HUES6 (cell line): ENCODE results near the gene GAREM1.
"Not testable (repeated sequence)": the region's sequence is repeated elsewhere in the genome, so short reads cannot be mapped to it uniquely, and the experiment has no call there.

ENCODE experiments used
- H3K27ac ChIP-seq: 2 replicates; pipeline ENCODE4 v1.7.0; 2013; ENCODE audit warnings: low read depth, mild to moderate bottlenecking, low read length, inconsistent platforms
- H3K27me3 ChIP-seq: 2 replicates; pipeline ENCODE4 v1.6.1; 2013; ENCODE audit warnings: low read length; ENCODE audit not compliant: control insufficient read depth, insufficient read depth
- H3K36me3 ChIP-seq: 2 replicates; pipeline ENCODE4 v1.6.1; 2013; ENCODE audit warnings: low read length; ENCODE audit not compliant: control insufficient read depth, insufficient read depth
- H3K4me1 ChIP-seq: 2 replicates; pipeline ENCODE4 v1.6.1; 2013; ENCODE audit warnings: low read length; ENCODE audit not compliant: control insufficient read depth, insufficient read depth
- H3K4me3 ChIP-seq: 2 replicates; pipeline ENCODE4 v1.5.1; 2013; ENCODE audit warnings: low read depth, low read length
- H3K9ac ChIP-seq: one replicate; pipeline ENCODE4 v1.6.1; 2013; ENCODE audit warnings: mild to moderate bottlenecking, low read length
- H3K9me3 ChIP-seq: 2 replicates; pipeline ENCODE4 v1.6.1; 2013; ENCODE audit warnings: low read depth, low read length; ENCODE audit not compliant: control insufficient read depth, insufficient read depth

Gene GAREM1

DNA sequence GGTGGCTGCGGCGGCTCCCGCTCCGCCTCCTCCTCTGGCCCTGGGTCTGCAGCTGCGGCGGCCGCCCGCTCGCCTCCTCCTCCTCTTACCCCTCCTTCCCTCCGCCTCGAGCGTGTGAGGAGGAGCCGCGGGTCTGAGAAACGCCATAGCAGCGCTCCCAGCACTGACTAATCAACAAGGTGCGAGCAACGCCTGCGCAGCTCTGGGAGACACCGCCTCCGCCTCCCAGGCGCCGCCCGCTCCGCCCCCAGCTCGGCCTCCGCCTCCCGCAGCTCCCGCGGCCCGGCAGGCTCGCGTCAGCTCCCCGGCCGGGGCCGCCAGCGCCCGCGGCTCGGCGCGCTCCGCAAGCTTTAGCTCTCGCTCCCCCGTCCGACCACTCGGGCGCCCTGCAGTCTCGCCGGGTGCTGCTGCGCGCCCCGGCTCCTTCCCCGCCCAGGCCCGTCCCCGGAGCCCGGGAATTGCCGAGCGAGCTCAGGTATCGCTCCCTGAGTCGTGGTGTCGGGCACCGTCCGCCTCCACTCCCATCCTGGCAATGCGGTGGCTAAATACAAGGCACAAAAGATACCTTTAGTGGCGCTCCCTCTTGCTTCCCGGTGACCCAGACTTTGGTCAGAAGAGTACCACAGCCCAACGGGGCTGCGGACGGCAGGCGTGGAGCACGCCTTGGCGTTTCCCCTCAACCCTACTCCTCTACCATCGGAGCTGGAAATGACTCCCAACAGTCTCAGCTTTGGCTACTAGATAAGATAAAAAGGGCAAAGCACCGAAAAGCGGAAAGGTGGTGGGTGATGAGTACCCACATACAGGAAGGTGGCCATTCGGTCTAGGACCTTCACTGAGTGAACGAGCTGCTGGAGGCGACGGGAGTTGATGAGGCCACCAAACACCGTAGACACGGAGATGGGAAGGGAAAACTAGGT, at the start of gene GAREM1:
TSS of gene GAREM1 (minus strand) at position 169 of the 920 bp plus-strand sequence. CDS start 454 bp downstream, outside the sequence.
- H3K27me3 ChIP-seq, result peaks cover 30% of the 10 kb centered on the region
- H3K4me3 ChIP-seq, result peak within 1 kb of the TSS; percentile 87
- no peaks in the 10 kb centered on the region for H3K9me3 ChIP-seq
- no peaks in the 10 kb centered on the region for H3K36me3 ChIP-seq
- H3K9ac ChIP-seq, result peak within 1 kb of the TSS; percentile 75
- H3K27ac ChIP-seq, result no peak within 1 kb of the TSS
- peaks cover 12% of the 10 kb centered on the region for H3K4me1 ChIP-seq

DNA sequence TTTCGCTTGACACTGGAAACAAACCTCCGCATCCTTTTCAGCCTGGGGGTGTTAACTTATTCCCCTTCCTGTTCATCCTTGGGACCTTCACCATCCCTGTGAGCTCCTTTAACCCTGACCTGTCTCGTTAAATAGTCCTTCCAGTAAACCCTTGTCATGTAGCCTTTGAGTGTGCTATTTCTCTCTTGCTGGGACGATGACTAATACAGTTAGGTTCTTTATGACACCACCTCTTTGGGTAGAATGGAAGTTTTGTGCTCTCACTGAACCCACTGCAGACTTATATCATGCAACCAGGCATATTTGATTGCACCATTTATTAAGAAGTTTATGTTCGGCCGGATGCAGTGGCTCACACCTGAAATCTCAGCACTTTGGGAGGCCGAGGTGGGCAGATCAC, 40.5 kb upstream of the GAREM1 start:
- H3K27ac ChIP-seq, result no peak overlapping the region
- no peak overlapping the region for H3K4me3 ChIP-seq
- H3K27me3 ChIP-seq, result no peaks in the 10 kb centered on the region
- H3K9ac ChIP-seq, result no peak overlapping the region
- peaks cover 4% of the 10 kb centered on the region; the same call in 1 of the 2 replicates for H3K9me3 ChIP-seq
- H3K4me1 ChIP-seq, result no peaks in the 10 kb centered on the region
- H3K36me3 ChIP-seq, result no peaks in the 10 kb centered on the region

DNA sequence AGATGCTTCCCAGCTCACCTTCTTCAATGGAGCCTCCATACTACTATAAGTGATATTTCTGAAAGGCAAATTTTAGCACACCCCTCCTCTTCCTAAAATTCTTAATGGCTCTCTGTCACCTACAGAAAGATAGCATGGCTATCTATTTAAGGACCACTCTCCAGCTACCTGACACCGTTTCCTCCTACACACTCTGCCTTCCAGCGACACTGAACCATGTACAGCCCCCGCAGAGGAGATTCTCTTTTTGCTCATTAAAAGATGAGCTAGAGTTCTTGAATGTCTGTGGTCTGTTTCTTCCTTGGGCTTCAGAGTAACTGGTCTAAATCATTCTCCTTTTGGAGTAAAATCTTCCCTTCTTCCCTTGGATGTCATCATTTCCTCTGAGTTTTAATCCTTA, 38.4 kb upstream of the GAREM1 start:
- no peak overlapping the region for H3K4me3 ChIP-seq
- H3K27me3 ChIP-seq, result no peaks in the 10 kb centered on the region
- H3K36me3 ChIP-seq, result no peaks in the 10 kb centered on the region
- H3K27ac ChIP-seq, result no peak overlapping the region
- 0 out of 2 replicates have a peak, but pooled peaks cover 4% of the 10 kb centered on the region for H3K9me3 ChIP-seq
- H3K4me1 ChIP-seq, result no peaks in the 10 kb centered on the region
- H3K9ac ChIP-seq, result no peak overlapping the region

DNA sequence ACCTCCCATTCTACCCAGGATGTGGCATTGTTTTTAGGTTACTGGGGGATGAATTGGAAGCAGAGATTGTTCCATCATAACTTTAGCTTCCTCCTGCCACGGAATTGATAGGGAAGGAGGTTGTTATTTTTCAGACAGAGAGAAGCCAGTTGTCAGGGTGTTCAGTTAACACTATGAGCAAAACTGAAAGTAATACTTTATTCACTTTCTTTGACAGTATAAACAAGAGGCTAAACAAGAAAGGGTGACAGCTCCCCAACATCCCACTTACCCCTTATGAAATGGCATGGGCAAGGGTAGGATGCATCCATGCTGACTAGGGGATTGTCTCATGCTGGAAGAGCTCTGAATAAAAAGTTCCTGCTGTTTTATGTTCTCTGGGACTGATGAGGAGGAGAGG, 36.4 kb upstream of the GAREM1 start:
- H3K4me1 ChIP-seq, result no peaks in the 10 kb centered on the region
- H3K4me3 ChIP-seq, result no peak overlapping the region
- H3K27ac ChIP-seq, result no peak overlapping the region
- 0 out of 2 replicates have a peak, but pooled peaks cover 2% of the 10 kb centered on the region for H3K9me3 ChIP-seq
- H3K9ac ChIP-seq, result no peak overlapping the region
- no peaks in the 10 kb centered on the region for H3K27me3 ChIP-seq
- H3K36me3 ChIP-seq, result no peaks in the 10 kb centered on the region

DNA sequence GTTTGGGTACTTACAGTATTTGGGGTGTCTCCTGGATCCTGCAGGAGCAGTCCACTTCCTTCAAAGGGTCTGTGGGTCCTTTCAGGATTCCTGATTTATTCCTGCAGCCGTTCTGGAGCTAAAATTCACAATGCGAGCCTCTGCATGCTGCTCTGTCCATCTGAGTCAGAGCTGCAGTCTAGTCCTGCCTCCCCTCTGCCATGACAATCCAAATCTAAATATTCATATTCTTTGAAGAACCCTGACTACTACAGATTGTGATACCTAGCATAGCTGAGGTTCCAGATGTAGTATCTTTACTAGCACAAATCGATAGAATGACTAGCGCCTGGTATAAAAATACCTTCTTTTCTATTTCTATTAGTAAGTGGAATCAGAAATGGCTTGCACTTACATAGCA, 31.3 kb upstream of the GAREM1 start:
- no peaks in the 10 kb centered on the region for H3K36me3 ChIP-seq
- no peak overlapping the region for H3K4me3 ChIP-seq
- H3K9me3 ChIP-seq, result no peaks in the 10 kb centered on the region
- H3K27ac ChIP-seq, result no peak overlapping the region
- no peaks in the 10 kb centered on the region for H3K27me3 ChIP-seq
- H3K9ac ChIP-seq, result no peak overlapping the region
- H3K4me1 ChIP-seq, result peaks cover 4% of the 10 kb centered on the region; the same call in 1 of the 2 replicates

DNA sequence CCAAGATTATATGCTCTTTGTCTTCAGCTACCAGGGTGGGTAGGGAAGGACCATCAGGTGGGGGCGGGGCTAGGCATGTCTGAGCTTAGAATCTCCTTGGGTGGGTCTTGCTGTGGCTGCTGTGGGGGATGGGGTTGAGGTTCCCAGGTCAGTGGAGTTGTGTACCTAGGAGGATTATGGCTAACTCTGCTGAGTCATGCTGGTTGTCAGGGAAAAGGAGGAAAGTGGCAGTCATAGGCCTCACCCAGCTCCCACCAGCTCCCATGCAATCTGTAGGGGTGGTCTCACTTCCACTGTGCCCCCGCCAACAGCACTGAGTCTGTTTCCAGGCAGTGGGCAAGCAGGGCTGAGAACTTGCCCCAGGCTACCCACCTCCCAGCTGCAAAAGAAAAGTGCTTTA, 30.6 kb upstream of the GAREM1 start:
- not testable (repeated sequence) for H3K27me3 ChIP-seq, H3K9ac ChIP-seq, H3K4me1 ChIP-seq, H3K27ac ChIP-seq, H3K4me3 ChIP-seq, H3K36me3 ChIP-seq, H3K9me3 ChIP-seq

DNA sequence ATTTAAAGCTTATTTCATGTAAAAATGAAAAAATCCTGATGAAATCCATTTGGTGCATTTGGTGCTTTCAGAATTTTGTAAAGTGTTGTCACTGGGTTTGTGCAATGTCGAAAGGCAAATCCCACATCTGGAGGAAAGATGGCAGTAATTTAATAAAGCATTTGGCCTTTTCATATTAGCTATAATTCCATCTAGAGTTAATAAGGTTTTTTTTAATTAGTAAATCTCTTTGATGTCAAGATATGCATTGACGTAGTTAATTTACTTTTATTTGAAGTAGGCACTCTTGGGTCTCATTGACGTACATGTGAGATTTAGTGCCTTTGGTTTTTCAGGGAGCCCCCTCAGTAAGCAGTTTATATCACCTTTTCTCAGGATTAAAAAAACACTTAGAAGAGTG, 12.3 kb upstream of the GAREM1 start:
- no peaks in the 10 kb centered on the region for H3K9me3 ChIP-seq
- no peak overlapping the region for H3K4me3 ChIP-seq
- no peaks in the 10 kb centered on the region for H3K27me3 ChIP-seq
- no peaks in the 10 kb centered on the region for H3K36me3 ChIP-seq
- H3K4me1 ChIP-seq, result peaks cover 4% of the 10 kb centered on the region; the same call in 1 of the 2 replicates
- H3K9ac ChIP-seq, result no peak overlapping the region
- H3K27ac ChIP-seq, result no peak overlapping the region

DNA sequence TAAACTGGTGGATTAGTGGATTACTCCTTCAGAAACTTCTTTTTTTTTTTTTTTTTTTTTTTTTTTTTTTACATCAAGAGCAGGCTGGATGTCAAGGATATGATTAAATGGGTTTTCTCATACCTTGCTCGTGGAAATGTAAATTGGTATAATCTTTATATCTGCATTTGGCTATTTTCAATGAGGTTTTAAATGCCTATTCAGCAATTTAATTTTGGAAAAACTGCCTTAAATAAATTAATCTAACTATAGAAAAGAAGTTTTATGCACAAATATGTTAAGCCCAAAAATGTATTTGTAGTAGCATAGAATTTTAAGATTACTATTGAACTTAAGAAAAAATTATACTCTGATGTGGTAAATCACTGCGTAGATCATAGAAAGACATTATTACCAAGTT, 11.4 kb upstream of the GAREM1 start:
- Histone ChIP-seq H3K9ac (no peak overlapping the region), H3K27ac (no peak overlapping the region), H3K27me3 (no peaks in the 10 kb centered on the region), H3K4me3 (no peak overlapping the region), H3K9me3 (no peaks in the 10 kb centered on the region), H3K36me3 (no peaks in the 10 kb centered on the region), H3K4me1 (peaks cover 4% of the 10 kb centered on the region; the same call in 1 of the 2 replicates)

DNA sequence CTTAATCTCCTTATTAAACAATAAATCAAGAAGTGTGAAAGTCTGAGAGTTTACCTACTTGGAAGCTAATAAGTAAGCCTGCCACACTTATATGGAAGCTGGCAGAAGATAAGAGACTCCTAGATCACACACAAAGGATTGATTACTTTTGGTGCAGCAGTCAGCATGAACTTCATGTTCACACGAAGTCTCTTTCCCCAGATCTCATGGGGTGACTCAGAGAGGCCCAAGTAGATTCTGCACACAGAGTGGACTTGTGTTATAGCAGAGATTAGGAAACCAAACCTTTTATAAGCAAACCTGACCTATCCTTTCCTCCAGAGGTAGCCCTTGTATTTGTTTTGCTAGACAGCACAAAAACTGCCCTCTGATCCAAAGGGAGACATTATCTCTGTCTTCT, 9.9 kb upstream of the GAREM1 start:
- no peaks in the 10 kb centered on the region for H3K36me3 ChIP-seq
- no peak overlapping the region for H3K4me3 ChIP-seq
- no peaks in the 10 kb centered on the region for H3K27me3 ChIP-seq
- H3K4me1 ChIP-seq, result peaks cover 4% of the 10 kb centered on the region; the same call in 1 of the 2 replicates
- no peak overlapping the region for H3K27ac ChIP-seq
- no peak overlapping the region for H3K9ac ChIP-seq
- no peaks in the 10 kb centered on the region for H3K9me3 ChIP-seq

DNA sequence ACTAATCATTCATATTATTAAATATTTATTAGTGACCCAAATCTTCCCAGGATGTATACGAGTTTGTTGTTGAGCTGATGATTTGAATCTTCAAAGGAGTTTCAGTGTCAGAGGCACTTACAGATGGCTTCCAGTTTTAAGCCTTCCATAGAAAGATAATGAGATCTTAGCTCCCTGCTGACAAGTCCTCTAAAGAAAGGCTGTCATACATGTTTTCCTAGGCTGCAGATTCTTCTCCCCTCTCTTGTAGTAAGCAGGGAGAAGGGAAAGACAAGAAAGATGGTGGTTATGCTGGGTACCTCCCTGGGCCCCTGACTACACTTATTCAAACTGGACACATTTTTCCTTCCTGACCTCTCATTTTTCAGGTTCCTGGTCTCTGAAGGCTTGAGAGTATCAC, 8.1 kb upstream of the GAREM1 start:
- no peak overlapping the region for H3K27ac ChIP-seq
- no peak overlapping the region for H3K4me3 ChIP-seq
- peaks cover 4% of the 10 kb centered on the region; the same call in 1 of the 2 replicates for H3K4me1 ChIP-seq
- no peaks in the 10 kb centered on the region for H3K36me3 ChIP-seq
- H3K27me3 ChIP-seq, result no peaks in the 10 kb centered on the region
- H3K9me3 ChIP-seq, result no peaks in the 10 kb centered on the region
- no peak overlapping the region for H3K9ac ChIP-seq

DNA sequence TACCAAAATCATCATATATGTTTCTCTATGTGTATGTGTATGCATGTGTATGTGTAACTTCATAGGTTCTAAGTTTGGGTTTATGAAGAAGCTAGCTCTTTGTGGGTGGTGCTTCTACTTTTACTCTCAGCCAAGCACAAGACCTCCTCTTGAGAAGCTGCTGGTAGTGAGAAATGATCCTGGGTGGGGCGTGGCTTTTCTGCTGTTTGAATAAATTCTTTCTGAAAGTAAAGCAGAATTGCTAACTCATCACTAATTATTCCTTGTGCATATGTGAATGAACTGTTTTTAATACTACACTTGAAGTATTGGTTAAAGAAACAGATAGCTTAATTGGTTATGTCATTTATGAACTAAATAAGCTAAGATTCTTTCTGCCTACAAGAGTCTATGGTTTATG, 7.6 kb upstream of the GAREM1 start:
- Histone ChIP-seq H3K27ac (no peak overlapping the region), H3K4me1 (peaks cover 4% of the 10 kb centered on the region; the same call in 1 of the 2 replicates), H3K4me3 (no peak overlapping the region), H3K27me3 (no peaks in the 10 kb centered on the region), H3K9ac (no peak overlapping the region), H3K9me3 (no peaks in the 10 kb centered on the region), H3K36me3 (no peaks in the 10 kb centered on the region)
